ENCODE results near the gene IGBP1.
"Not testable (repeated sequence)": the region's sequence is repeated elsewhere in the genome, so short reads cannot be mapped to it uniquely, and the experiment has no call there.

IGBP1 gene

GRCh38 chrX:70168238-70169188 lies 35.3 kb downstream of the IGBP1 start:
- no peak for DNase-seq

GRCh38 chrX:70169281-70169680 lies 36.0 kb downstream of the IGBP1 start:
- no peak for DNase-seq

- DNase-seq, result no peak
Observed at GRCh38 chrX:70171624-70172023, 38.4 kb downstream of the IGBP1 start.

GRCh38 chrX:70172221-70172620 lies 39.0 kb downstream of the IGBP1 start:
- no peak for DNase-seq

- no peak for DNase-seq
Observed at GRCh38 chrX:70172964-70173363, 39.7 kb downstream of the IGBP1 start.

- DNase-seq, result no peak
Observed at GRCh38 chrX:70174754-70175153, 41.5 kb downstream of the IGBP1 start.

GRCh38 chrX:70175338-70175737 lies 42.1 kb downstream of the IGBP1 start:
- DNase-seq, result no peak

GRCh38 chrX:70176938-70177533 lies 43.8 kb downstream of the IGBP1 start, which contains the start of gene DGAT2L6:
DGAT2L6 (plus strand) TSS chrX:70177483; CDS start chrX:70177583, 100 bp downstream.
- no peak for DNase-seq

GRCh38 chrX:70183091-70183490 lies 49.8 kb downstream of the IGBP1 start:
- no peak for DNase-seq

GRCh38 chrX:70190225-70190624 lies 57.0 kb downstream of the IGBP1 start:
- DNase-seq, result no peak

- no peak for DNase-seq
Observed at GRCh38 chrX:70196961-70197720, 63.9 kb downstream of the IGBP1 start.

GRCh38 chrX:70201732-70202131 lies 68.5 kb downstream of the IGBP1 start:
- DNase-seq, result no peak

GRCh38 chrX:70208479-70208878 lies 75.2 kb downstream of the IGBP1 start:
- no peak for DNase-seq

GRCh38 chrX:70209570-70209969 lies 76.3 kb downstream of the IGBP1 start:
- DNase-seq, result not testable (repeated sequence)

All from GF-D8 (cell line).